Measurements from ENCODE around the gene KLHDC1. TPM values are rescaled to one million over a fixed set of nuclear protein-coding genes. Genes with fewer than 3 reads are reported as not detected.
"Not testable (repeated sequence)": the region's sequence is repeated elsewhere in the genome, so short reads cannot be mapped to it uniquely, and the experiment has no call there.

Gene KLHDC1
- total and polyA plus RNA-seq, 4 donors, result 0.65 to 10.0 (median 4.8) TPM

DNA sequence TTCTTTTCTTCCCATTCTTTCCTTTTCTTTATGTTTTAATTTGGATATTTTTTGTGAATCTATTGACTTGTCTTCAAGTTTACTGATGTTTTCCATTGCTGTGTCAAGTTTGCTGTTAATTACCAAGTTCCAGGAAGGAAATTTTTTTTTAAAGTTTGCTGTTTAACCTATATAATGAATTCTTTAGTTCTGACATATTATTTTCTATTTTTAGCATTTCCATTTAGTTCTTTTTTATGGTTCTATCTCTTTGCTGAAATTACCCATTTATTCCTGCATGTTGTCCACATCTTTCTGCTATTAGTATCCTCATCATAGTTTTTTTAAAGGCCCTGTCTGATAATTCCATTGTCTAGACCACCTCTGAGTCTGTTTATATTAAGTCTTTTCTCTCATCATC, 27.8 kb downstream of the KLHDC1 start:
- Histone ChIP-seq H3K9ac (ENCODE audit: insufficient read depth in 1 of 2, low read length in 2 of 2) (no peak overlapping the region), H3K27ac (ENCODE audit: low read depth in 1 of 2, low read length in 1 of 2) (no peak overlapping the region), H3K4me3 (no peak overlapping the region), H3K4me1 (ENCODE audit: control insufficient read depth in 5 of 5, insufficient read depth in 5 of 5, low read length in 5 of 5) (no peaks in the 10 kb centered on the region), H3K9me3 (ENCODE audit: control insufficient read depth in 4 of 4, insufficient read depth in 3 of 4, low read length in 3 of 4) (peaks cover 0 to 2% (median 0%) of the 10 kb centered on the region in 4 donors), H3K36me3 (ENCODE audit: control insufficient read depth in 4 of 4, insufficient read depth in 4 of 4, low read length in 4 of 4) (peaks cover 0 to 13% (median 3%) of the 10 kb centered on the region in 4 donors), H3K27me3 (ENCODE audit: control insufficient read depth in 3 of 3, insufficient read depth in 3 of 3, low read length in 2 of 3) (no peaks in the 10 kb centered on the region)
- TF ChIP-seq, protein P1, sequence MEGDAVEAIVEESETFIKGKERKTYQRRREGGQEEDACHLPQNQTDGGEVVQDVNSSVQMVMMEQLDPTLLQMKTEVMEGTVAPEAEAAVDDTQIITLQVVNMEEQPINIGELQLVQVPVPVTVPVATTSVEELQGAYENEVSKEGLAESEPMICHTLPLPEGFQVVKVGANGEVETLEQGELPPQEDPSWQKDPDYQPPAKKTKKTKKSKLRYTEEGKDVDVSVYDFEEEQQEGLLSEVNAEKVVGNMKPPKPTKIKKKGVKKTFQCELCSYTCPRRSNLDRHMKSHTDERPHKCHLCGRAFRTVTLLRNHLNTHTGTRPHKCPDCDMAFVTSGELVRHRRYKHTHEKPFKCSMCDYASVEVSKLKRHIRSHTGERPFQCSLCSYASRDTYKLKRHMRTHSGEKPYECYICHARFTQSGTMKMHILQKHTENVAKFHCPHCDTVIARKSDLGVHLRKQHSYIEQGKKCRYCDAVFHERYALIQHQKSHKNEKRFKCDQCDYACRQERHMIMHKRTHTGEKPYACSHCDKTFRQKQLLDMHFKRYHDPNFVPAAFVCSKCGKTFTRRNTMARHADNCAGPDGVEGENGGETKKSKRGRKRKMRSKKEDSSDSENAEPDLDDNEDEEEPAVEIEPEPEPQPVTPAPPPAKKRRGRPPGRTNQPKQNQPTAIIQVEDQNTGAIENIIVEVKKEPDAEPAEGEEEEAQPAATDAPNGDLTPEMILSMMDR (IDR thresholded peaks at IDR 0.05; ENCODE audit: control extremely low read depth, extremely low read depth), result no peak
- DNase-seq, result no peak
- no peak for ATAC-seq (ENCODE audit: insufficient read depth, low FRiP score)

DNA sequence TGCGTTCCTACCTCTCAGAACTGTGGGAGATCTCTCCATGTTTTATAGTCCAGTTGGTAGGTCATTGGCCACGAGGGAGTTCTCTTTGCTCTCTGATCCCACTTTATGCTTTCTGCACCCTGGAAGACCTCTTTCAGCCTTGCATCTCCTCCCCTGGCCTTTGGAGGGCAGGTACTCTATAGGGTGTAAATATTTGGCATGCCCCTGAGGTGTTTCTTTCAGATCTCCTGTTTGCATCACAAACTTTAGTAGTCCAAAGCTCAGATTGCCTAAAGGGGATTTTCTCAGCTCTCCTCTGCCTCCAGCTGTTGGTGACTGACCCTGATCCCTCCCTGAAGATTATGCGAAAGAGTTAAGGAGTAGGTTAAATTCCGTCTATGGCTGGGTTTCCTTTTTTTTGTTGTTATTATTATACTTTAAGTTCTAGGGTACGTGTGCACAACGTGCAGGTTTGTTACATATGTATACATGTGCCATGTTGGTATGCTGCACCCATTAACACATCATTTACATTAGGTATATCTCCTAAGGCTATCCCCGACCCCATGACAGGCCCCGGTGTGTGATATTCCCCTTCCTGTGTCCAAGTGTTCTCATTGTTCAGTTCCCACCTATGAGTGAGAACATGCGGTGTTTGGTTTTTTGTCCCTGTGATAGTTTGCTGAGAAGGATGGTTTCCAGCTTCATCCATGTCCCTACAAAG, 29.0 kb downstream of the KLHDC1 start:
- ATAC-seq (ENCODE audit: insufficient read depth, low FRiP score); DNase-seq; H3K27ac ChIP-seq (ENCODE audit: low read depth in 1 of 2, low read length in 1 of 2); H3K4me1 ChIP-seq (ENCODE audit: control insufficient read depth in 5 of 5, insufficient read depth in 5 of 5, low read length in 5 of 5); H3K9ac ChIP-seq (ENCODE audit: insufficient read depth in 1 of 2, low read length in 2 of 2); H3K27me3 ChIP-seq (ENCODE audit: control insufficient read depth in 3 of 3, insufficient read depth in 3 of 3, low read length in 2 of 3); H3K9me3 ChIP-seq (ENCODE audit: control insufficient read depth in 4 of 4, insufficient read depth in 3 of 4, low read length in 3 of 4); H3K4me3 ChIP-seq: not testable (repeated sequence)
- WGBS, 2 donors, result 92 to 95% methylated on average over 9 of the region's 9 CpGs
- peaks cover 0 to 14% (median 8%) of the 10 kb centered on the region in 4 donors for H3K36me3 ChIP-seq (ENCODE audit: control insufficient read depth in 4 of 4, insufficient read depth in 4 of 4, low read length in 4 of 4)

DNA sequence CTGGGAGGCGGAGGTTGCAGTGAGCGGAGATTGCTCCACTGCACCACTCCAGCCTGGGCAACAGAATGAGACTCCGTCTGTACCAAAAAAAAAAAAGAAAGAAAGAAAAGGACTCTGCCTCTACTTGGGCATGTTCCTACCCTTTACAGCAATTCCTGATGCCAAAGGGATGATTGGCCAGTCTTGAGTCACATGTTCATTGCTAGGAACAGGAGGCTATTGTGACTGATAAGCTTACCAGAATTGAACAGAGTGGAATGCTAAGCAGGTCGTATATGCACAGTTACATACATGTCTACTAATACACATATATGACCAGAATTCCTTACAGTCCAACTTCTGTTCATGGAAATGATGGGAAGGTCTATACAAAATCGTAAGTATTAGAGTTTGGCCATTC, 34.3 kb downstream of the KLHDC1 start:
- H3K27ac ChIP-seq (ENCODE audit: low read depth in 1 of 2, low read length in 1 of 2), result no peak overlapping the region
- no peak overlapping the region for H3K9ac ChIP-seq (ENCODE audit: insufficient read depth in 1 of 2, low read length in 2 of 2)
- ATAC-seq (ENCODE audit: insufficient read depth, low FRiP score) (no peak), DNase-seq (no peak)
- H3K4me1 ChIP-seq (ENCODE audit: control insufficient read depth in 5 of 5, insufficient read depth in 5 of 5, low read length in 5 of 5), result no peaks in the 10 kb centered on the region
- no peaks in the 10 kb centered on the region for H3K27me3 ChIP-seq (ENCODE audit: control insufficient read depth in 3 of 3, insufficient read depth in 3 of 3, low read length in 2 of 3)
- TF ChIP-seq, protein P1 (IDR thresholded peaks at IDR 0.05; ENCODE audit: control extremely low read depth, extremely low read depth), result no peak
- no peak overlapping the region for H3K4me3 ChIP-seq
- peaks cover 0 to 10% (median 7%) of the 10 kb centered on the region in 4 donors for H3K36me3 ChIP-seq (ENCODE audit: control insufficient read depth in 4 of 4, insufficient read depth in 4 of 4, low read length in 4 of 4)
- 92 to 94% methylated on average over 5 of the region's 5 CpGs for WGBS, 2 donors
- no peaks in the 10 kb centered on the region for H3K9me3 ChIP-seq (ENCODE audit: control insufficient read depth in 4 of 4, insufficient read depth in 3 of 4, low read length in 3 of 4)

DNA sequence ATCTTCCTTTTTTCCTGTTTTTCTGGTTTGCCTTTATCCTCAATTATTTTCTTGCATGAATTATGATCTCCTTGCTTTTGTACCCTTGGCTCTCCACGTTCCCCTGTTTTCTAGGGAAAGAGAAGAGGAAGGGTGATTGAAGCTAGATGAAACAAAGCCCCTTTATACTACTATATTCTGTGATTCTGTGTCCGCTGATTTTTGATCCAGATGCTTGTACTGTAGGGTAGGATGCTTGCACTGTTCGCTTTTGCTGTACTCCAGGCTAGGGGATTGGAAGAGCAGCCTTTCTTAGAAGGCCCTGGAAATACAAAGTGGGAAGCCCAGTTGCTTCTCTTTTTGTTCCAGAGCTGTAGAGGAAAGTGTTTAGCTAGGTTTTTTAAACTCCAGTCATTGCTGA, 40.0 kb downstream of the KLHDC1 start:
- no peaks in the 10 kb centered on the region for H3K9me3 ChIP-seq (ENCODE audit: control insufficient read depth in 4 of 4, insufficient read depth in 3 of 4, low read length in 3 of 4)
- H3K9ac ChIP-seq (ENCODE audit: insufficient read depth in 1 of 2, low read length in 2 of 2), result no peak overlapping the region
- no peaks in the 10 kb centered on the region for H3K4me1 ChIP-seq (ENCODE audit: control insufficient read depth in 5 of 5, insufficient read depth in 5 of 5, low read length in 5 of 5)
- no peak for DNase-seq
- ATAC-seq (ENCODE audit: insufficient read depth, low FRiP score), result no peak
- WGBS, 2 donors, result 90 to 97% methylated on average over 3 of the region's 3 CpGs
- H3K27me3 ChIP-seq (ENCODE audit: control insufficient read depth in 3 of 3, insufficient read depth in 3 of 3, low read length in 2 of 3), result no peaks in the 10 kb centered on the region
- TF ChIP-seq, protein P1 (IDR thresholded peaks at IDR 0.05; ENCODE audit: control extremely low read depth, extremely low read depth), result no peak
- no peak overlapping the region for H3K27ac ChIP-seq (ENCODE audit: low read depth in 1 of 2, low read length in 1 of 2)
- H3K4me3 ChIP-seq, result no peak overlapping the region
- H3K36me3 ChIP-seq (ENCODE audit: control insufficient read depth in 4 of 4, insufficient read depth in 4 of 4, low read length in 4 of 4), result peaks cover 0 to 10% (median 3%) of the 10 kb centered on the region in 4 donors
